Nephron progenitor cell (in vitro differentiated cells): ENCODE data around the gene DNAJA4.

Experiments
- DNase-seq: peaks from one replicate; pipeline ENCODE4 v3.0.0; 2021
- H3K27ac Mint-ChIP-seq: 2 replicates; pipeline ENCODE4 v1.8.0; 2021; ENCODE audit warnings: mild to moderate bottlenecking, moderate library complexity, mixed read lengths
- H3K27me3 Mint-ChIP-seq: 2 replicates; pipeline ENCODE4 v1.8.0; 2021; ENCODE audit warnings: mild to moderate bottlenecking, low read depth, mixed read lengths; ENCODE audit not compliant: poor library complexity
- H3K36me3 Mint-ChIP-seq: 2 replicates; pipeline ENCODE4 v1.8.0; 2021; ENCODE audit warnings: low read depth, mixed read lengths
- H3K4me1 Mint-ChIP-seq: 2 replicates; pipeline ENCODE4 v1.8.0; 2021; ENCODE audit warnings: mixed read lengths
- H3K4me3 Mint-ChIP-seq: 2 replicates; pipeline ENCODE4 v1.8.0; 2021; ENCODE audit warnings: mild to moderate bottlenecking, moderate library complexity, mixed read lengths
- H3K9me3 Mint-ChIP-seq: 2 replicates; pipeline ENCODE4 v1.8.0; 2021; ENCODE audit warnings: mild to moderate bottlenecking, moderate library complexity, mixed read lengths
- TF ChIP-seq, protein P1 (sequence below): fragments of 200-600 bp; sonication (generic); IDR thresholded peaks from 2 replicates; pipeline ENCODE4 v1.5.0; 2021; ENCODE audit warnings: antibody characterized with exemption

The DNAJA4 gene

DNA sequence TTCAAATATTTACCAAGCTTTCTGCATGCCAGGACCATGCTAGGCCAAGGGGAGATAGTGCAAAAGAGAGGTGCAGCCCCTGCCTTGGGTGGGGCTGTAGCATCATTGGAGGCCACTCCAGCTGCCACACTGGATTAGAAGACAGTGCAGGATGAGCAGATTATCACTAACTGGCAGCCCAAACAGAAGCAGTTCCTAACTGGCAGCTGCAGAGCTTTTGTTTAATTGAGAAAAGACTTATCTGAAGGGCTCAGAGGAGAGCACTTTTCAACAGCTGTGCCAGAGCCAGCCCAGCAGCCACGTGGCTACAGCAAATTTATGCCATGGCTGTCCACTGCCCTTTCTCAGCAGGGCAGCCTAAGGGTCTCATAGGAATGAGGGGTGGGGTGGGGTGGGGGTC is 16.5 kb upstream of the DNAJA4 start:
- Mint-ChIP-seq H3K27me3 (peaks cover 16% of the 10 kb centered on the region), H3K4me3 (no peak overlapping the region), H3K36me3 (no peaks in the 10 kb centered on the region), H3K4me1 (peaks cover 27% of the 10 kb centered on the region), H3K9me3 (peaks cover 12% of the 10 kb centered on the region), H3K27ac (no peak overlapping the region)
- no peak for DNase-seq
- TF ChIP-seq, protein P1, sequence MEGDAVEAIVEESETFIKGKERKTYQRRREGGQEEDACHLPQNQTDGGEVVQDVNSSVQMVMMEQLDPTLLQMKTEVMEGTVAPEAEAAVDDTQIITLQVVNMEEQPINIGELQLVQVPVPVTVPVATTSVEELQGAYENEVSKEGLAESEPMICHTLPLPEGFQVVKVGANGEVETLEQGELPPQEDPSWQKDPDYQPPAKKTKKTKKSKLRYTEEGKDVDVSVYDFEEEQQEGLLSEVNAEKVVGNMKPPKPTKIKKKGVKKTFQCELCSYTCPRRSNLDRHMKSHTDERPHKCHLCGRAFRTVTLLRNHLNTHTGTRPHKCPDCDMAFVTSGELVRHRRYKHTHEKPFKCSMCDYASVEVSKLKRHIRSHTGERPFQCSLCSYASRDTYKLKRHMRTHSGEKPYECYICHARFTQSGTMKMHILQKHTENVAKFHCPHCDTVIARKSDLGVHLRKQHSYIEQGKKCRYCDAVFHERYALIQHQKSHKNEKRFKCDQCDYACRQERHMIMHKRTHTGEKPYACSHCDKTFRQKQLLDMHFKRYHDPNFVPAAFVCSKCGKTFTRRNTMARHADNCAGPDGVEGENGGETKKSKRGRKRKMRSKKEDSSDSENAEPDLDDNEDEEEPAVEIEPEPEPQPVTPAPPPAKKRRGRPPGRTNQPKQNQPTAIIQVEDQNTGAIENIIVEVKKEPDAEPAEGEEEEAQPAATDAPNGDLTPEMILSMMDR = no peak

DNA sequence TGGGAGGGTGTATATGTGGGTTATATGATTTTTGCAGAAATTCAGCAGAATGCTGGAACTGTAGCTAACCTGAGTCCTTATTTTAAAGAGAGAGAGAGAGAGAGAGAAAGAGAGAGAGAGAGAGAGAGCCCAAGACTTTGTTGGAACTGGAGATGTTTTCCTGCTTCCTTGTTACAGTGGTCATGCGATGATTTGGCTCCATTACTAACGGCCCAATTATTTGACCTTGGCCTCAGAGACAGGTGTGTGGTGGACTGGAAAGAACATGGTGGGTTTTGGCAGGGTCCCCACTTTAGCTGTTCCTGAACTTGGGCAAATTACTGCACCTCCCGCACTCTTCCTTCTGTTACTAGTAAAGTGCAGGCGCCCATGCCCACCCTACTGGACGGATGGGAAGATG is 15.2 kb upstream of the DNAJA4 start:
- Mint-ChIP-seq H3K9me3 (peaks cover 12% of the 10 kb centered on the region), H3K4me1 (peaks cover 15% of the 10 kb centered on the region), H3K4me3 (no peak overlapping the region), H3K27ac (no peak overlapping the region), H3K36me3 (no peaks in the 10 kb centered on the region), H3K27me3 (peaks cover 21% of the 10 kb centered on the region)
- no peak for DNase-seq
- TF ChIP-seq, protein P1 = no peak

- Mint-ChIP-seq H3K4me1 (no peaks in the 10 kb centered on the region), H3K9me3 (peaks cover 7% of the 10 kb centered on the region), H3K36me3 (no peaks in the 10 kb centered on the region), H3K27me3 (peaks cover 17% of the 10 kb centered on the region), H3K27ac (no peak overlapping the region), H3K4me3 (no peak overlapping the region)
- TF ChIP-seq, protein P1 = no peak
- no peak for DNase-seq
Observed at GRCh38 chr15:78251136-78251535, 13.2 kb upstream of the DNAJA4 start.

DNA sequence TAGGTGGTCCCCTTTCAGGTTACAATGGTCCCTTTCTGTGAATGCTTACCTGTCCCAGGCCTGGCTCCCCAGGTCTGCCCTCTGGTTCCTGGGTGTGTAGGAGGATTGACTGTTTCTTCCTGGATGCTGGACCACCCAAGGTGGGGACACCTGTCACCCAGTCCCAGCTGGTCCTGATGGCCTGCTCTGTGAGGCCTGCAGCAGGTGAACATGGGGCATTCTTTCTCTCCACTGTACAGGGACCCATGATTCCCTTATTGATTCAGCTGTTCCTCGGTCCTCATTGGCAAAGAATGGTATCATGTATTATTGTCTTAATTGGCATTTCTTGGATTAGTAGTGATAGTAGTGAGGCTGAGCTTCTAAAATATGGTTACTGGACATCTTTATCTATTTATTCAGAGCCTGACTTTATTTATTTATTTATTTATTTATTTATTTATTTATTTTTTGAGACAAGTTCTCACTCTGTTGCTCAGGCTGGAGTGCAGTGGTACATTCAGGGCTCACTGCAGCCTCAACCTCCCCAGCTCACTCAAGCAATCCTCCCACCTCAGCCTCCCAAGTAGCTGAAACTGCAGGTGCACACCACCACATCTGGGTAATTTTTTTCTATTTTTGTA is 8.8 kb upstream of the DNAJA4 start:
- Mint-ChIP-seq H3K9me3 (no peaks in the 10 kb centered on the region), H3K4me1 (peaks cover 9% of the 10 kb centered on the region), H3K36me3 (no peaks in the 10 kb centered on the region), H3K27me3 (peaks cover 27% of the 10 kb centered on the region), H3K27ac (no peak overlapping the region), H3K4me3 (no peak overlapping the region)
- TF ChIP-seq, protein P1 = no peak
- no peak for DNase-seq

DNA sequence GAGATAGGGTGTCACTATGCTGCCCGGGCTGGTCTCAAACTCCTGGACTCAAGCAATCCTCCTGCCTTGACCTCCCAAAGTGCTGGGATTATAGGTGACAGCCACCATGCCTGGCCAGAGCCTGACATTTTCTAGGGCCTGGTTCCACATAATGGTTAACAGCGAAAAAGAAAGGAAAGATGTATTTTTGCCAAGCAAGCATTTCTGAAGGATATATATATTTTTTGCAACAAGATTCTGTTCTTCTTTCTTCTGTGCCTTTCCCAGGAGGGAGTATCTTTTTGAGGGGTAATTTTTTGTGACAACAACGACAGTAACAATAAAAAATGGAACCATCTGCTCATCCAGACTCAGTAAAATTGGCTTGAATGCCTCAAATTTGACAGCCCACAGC is 8.3 kb upstream of the DNAJA4 start:
- H3K9me3 Mint-ChIP-seq = no peaks in the 10 kb centered on the region
- H3K4me3 Mint-ChIP-seq = no peak overlapping the region
- H3K27me3 Mint-ChIP-seq = peaks cover 28% of the 10 kb centered on the region
- no peak for DNase-seq
- TF ChIP-seq, protein P1 = no peak
- no peaks in the 10 kb centered on the region for H3K36me3 Mint-ChIP-seq
- no peak overlapping the region for H3K27ac Mint-ChIP-seq
- peaks cover 10% of the 10 kb centered on the region for H3K4me1 Mint-ChIP-seq

GRCh38 chr15:78257681-78258080 is 6.7 kb upstream of the DNAJA4 start:
- peaks cover 18% of the 10 kb centered on the region for H3K27me3 Mint-ChIP-seq
- no peak for DNase-seq
- H3K4me3 Mint-ChIP-seq = no peak overlapping the region
- peaks cover 10% of the 10 kb centered on the region for H3K4me1 Mint-ChIP-seq
- no peak overlapping the region for H3K27ac Mint-ChIP-seq
- TF ChIP-seq, protein P1 = no peak
- H3K9me3 Mint-ChIP-seq = no peaks in the 10 kb centered on the region
- H3K36me3 Mint-ChIP-seq = no peaks in the 10 kb centered on the region
